ENCODE measurements around the gene TMEM53. TPM values are rescaled to one million over a fixed set of nuclear protein-coding genes. Genes with fewer than 3 reads are reported as not detected.

Gene TMEM53
- total RNA-seq, 1 experiment from 2014 or later = 3.3 TPM

DNA sequence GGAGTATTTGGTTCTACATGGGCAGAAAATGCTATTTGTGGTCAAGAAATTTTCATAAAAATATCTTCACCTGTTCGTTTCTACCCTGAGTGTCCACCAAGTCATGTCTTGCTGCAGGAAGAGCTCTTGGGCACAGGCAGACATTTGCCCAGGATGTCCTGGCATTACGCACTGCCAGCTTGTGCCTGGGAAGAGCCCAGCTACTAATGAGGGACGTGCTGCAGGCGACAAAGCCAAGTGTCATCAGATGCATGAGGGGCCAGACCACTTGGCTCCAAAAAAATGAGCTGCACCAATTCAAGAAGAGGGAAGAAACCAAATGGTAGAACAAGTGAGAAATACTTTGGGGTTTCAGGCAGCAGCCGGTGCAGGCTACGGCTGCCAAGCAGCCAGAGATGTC, 43.8 kb upstream of the TMEM53 start:
- POLR2A ChIA-PET (ENCODE audit: low non-redundant PET) = interaction anchor here (0.7 kb wide), 1 partner anchor 15 kb away, joined by 16 read pairs; no protein-coding TSS in a partner anchor
- Histone ChIP-seq H3K27me3 (replicated peaks; ENCODE audit: insufficient read depth, low read depth, low read length, poor library complexity) (no peaks in the 10 kb centered on the region), H3K27ac (ENCODE audit: low read depth, low read length, poor library complexity, severe bottlenecking) (no peak overlapping the region), H3K36me3 (ENCODE audit: insufficient read depth, low read length, poor library complexity, severe bottlenecking) (no peaks in the 10 kb centered on the region), H3K4me3 (ENCODE audit: low read depth, low read length, poor library complexity, severe bottlenecking) (no peak overlapping the region), H3K9me3 (ENCODE audit: low read depth, low read length, poor library complexity, severe bottlenecking) (no peaks in the 10 kb centered on the region), H3K4me1 (ENCODE audit: insufficient read depth, low read length, poor library complexity, severe bottlenecking) (peaks cover 3% of the 10 kb centered on the region)
- CTCF ChIA-PET = no interaction called here
- no peak for TF ChIP-seq EZH2 (IDR thresholded peaks at IDR 0.05; ENCODE audit: borderline replicate concordance, low read depth, low read length, poor library complexity, severe bottlenecking)
- TF ChIP-seq, protein P1, sequence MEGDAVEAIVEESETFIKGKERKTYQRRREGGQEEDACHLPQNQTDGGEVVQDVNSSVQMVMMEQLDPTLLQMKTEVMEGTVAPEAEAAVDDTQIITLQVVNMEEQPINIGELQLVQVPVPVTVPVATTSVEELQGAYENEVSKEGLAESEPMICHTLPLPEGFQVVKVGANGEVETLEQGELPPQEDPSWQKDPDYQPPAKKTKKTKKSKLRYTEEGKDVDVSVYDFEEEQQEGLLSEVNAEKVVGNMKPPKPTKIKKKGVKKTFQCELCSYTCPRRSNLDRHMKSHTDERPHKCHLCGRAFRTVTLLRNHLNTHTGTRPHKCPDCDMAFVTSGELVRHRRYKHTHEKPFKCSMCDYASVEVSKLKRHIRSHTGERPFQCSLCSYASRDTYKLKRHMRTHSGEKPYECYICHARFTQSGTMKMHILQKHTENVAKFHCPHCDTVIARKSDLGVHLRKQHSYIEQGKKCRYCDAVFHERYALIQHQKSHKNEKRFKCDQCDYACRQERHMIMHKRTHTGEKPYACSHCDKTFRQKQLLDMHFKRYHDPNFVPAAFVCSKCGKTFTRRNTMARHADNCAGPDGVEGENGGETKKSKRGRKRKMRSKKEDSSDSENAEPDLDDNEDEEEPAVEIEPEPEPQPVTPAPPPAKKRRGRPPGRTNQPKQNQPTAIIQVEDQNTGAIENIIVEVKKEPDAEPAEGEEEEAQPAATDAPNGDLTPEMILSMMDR (conservative IDR thresholded peaks at IDR 0.05; ENCODE audit: low read depth, low read length) = no peak
- BruUV-seq (replicated peaks) = no TSS peak
- intact Hi-C loops (cut with micrococcal nuclease; ENCODE audit: unreplicated experiment) = no loop called here
- DNase-seq (ENCODE audit: low spot score) = no peak

DNA sequence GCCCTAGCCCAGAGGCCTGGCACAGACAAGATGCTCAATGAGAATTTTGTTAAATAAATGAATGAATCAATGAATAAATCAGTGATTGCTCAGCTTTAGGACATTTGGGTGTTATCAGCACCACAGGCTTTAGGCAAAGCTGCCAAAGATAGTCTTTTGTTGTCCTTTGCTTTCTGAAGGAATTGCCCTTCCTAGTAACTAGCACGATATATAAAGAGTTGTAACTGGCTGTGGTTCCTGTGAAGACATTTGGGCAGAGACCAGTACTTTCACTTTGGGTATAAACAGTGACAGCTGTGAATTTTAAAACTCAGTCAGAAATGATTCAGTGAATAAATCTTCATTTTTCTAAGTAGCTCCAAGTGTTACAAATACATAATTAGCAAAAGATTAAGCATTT, 43.4 kb upstream of the TMEM53 start:
- H3K4me3 ChIP-seq (ENCODE audit: low read depth, low read length, poor library complexity, severe bottlenecking) = no peak overlapping the region
- CTCF ChIA-PET = no interaction called here
- intact Hi-C loops (cut with micrococcal nuclease; ENCODE audit: unreplicated experiment) = no loop called here
- H3K36me3 ChIP-seq (ENCODE audit: insufficient read depth, low read length, poor library complexity, severe bottlenecking) = no peaks in the 10 kb centered on the region
- TF ChIP-seq, protein P1 (conservative IDR thresholded peaks at IDR 0.05; ENCODE audit: low read depth, low read length) = no peak
- TF ChIP-seq EZH2 (IDR thresholded peaks at IDR 0.05; ENCODE audit: borderline replicate concordance, low read depth, low read length, poor library complexity, severe bottlenecking) = no peak
- H3K27me3 ChIP-seq (replicated peaks; ENCODE audit: insufficient read depth, low read depth, low read length, poor library complexity) = no peaks in the 10 kb centered on the region
- POLR2A ChIA-PET (ENCODE audit: low non-redundant PET) = no interaction called here
- BruUV-seq (replicated peaks) = no TSS peak
- DNase-seq (ENCODE audit: low spot score) = no peak
- H3K27ac ChIP-seq (ENCODE audit: low read depth, low read length, poor library complexity, severe bottlenecking) = no peak overlapping the region
- H3K4me1 ChIP-seq (ENCODE audit: insufficient read depth, low read length, poor library complexity, severe bottlenecking) = peaks cover 3% of the 10 kb centered on the region
- H3K9me3 ChIP-seq (ENCODE audit: low read depth, low read length, poor library complexity, severe bottlenecking) = no peaks in the 10 kb centered on the region

DNA sequence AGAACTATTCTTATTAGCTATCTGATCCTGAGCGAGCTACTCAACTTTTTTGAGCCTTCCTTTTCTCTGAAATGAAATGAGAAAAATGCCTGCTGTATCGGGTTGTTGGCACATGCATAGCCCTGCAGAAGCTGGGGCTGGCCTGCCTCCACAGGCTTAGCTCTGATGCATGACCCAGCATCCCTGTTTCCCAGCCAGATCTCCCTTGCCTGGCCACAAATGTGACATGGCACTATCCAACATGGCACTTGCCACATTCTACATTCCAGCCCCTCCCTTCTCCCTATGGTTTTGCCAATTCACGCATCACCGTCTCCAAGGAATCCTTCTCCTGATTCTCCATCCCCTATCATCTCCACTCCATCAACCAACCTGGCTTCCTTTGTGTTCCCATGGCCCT, 42.9 kb upstream of the TMEM53 start:
- no TSS peak for BruUV-seq (replicated peaks)
- H3K27me3 ChIP-seq (replicated peaks; ENCODE audit: insufficient read depth, low read depth, low read length, poor library complexity) = no peaks in the 10 kb centered on the region
- CTCF ChIA-PET = no interaction called here
- H3K36me3 ChIP-seq (ENCODE audit: insufficient read depth, low read length, poor library complexity, severe bottlenecking) = no peaks in the 10 kb centered on the region
- peaks cover 3% of the 10 kb centered on the region for H3K4me1 ChIP-seq (ENCODE audit: insufficient read depth, low read length, poor library complexity, severe bottlenecking)
- no peak overlapping the region for H3K4me3 ChIP-seq (ENCODE audit: low read depth, low read length, poor library complexity, severe bottlenecking)
- no peak for DNase-seq (ENCODE audit: low spot score)
- H3K27ac ChIP-seq (ENCODE audit: low read depth, low read length, poor library complexity, severe bottlenecking) = no peak overlapping the region
- no peaks in the 10 kb centered on the region for H3K9me3 ChIP-seq (ENCODE audit: low read depth, low read length, poor library complexity, severe bottlenecking)
- TF ChIP-seq EZH2 (IDR thresholded peaks at IDR 0.05; ENCODE audit: borderline replicate concordance, low read depth, low read length, poor library complexity, severe bottlenecking) = no peak
- intact Hi-C loops (cut with micrococcal nuclease; ENCODE audit: unreplicated experiment) = no loop called here
- POLR2A ChIA-PET (ENCODE audit: low non-redundant PET) = no interaction called here

DNA sequence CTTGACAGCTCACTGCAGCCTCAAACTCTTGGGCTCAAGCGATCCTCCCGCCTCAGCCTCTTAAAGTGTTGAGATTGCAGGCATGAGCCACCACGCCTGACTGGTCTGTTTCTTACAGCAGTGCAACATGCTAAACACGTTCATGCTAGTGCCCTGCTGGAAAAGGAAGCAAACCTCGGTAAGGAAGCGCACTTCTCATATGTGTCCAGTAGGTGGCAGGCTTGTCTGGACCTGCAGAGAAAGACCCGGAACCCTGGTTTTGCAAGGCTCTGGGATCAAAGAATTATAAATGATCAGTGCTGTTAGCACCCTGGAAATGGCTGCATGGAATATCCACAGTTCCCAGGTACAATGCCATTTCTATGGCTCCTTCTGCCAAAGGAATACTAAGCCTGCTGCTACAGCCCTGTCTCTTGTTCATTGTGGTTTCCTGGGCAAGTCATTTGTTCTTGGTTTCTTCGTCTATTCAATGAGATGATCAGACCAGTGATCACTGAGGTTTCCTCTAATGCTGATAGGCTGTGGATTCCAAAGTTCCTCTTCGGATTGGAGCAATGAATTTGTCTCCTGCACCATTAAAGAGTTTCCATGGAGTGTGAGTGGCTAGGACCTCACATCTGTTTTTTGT, 40.8 kb upstream of the TMEM53 start:
- intact Hi-C loops (cut with micrococcal nuclease; ENCODE audit: unreplicated experiment) = loop anchor here (2.0 kb wide), 1 partner anchor 62 kb away; no protein-coding TSS in a partner anchor
- DNase-seq (ENCODE audit: low spot score) = peak; percentile 83
- Histone ChIP-seq H3K4me3 (ENCODE audit: low read depth, low read length, poor library complexity, severe bottlenecking) (no peak overlapping the region), H3K36me3 (ENCODE audit: insufficient read depth, low read length, poor library complexity, severe bottlenecking) (no peaks in the 10 kb centered on the region), H3K27me3 (replicated peaks; ENCODE audit: insufficient read depth, low read depth, low read length, poor library complexity) (no peaks in the 10 kb centered on the region), H3K4me1 (ENCODE audit: insufficient read depth, low read length, poor library complexity, severe bottlenecking) (no peaks in the 10 kb centered on the region), H3K9me3 (ENCODE audit: low read depth, low read length, poor library complexity, severe bottlenecking) (no peaks in the 10 kb centered on the region), H3K27ac (ENCODE audit: low read depth, low read length, poor library complexity, severe bottlenecking) (no peak overlapping the region)
- TF ChIP-seq, protein P1 (conservative IDR thresholded peaks at IDR 0.05; ENCODE audit: low read depth, low read length) = peak; percentile 93
- no peak for TF ChIP-seq EZH2 (IDR thresholded peaks at IDR 0.05; ENCODE audit: borderline replicate concordance, low read depth, low read length, poor library complexity, severe bottlenecking)
- POLR2A ChIA-PET (ENCODE audit: low non-redundant PET) = no interaction called here
- BruUV-seq (replicated peaks) = no TSS peak
- CTCF ChIA-PET = interaction anchor here (0.7 kb wide), 1 partner anchor 14 kb away, joined by 4 read pairs; no protein-coding TSS in a partner anchor
